ENCODE data around the gene P2RX4. TPM values are rescaled to one million over a fixed set of nuclear protein-coding genes. Genes with fewer than 3 reads are reported as not detected.

Gene P2RX4
- total RNA-seq, 1 experiment from 2014 or later: 40.4 TPM

DNA sequence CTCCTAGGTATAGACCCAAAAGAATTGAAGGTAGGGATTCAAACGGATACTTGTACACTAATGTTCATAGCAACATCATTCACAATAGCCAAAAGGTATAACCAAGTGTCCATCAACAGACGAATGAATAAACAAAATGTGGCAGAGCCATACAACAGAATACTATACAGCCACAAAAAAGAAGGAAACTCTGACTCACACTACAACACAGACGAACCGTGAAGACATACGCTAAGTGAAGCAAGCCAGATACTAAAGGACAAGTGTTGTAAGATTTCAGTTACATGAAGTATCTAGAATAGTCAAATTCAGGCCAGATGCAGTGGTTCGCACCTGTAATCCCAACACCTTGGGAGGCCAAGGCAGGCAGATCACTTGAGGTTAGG is 67.4 kb downstream of the P2RX4 start:
- intact Hi-C loops (cut with micrococcal nuclease; ENCODE audit: unreplicated experiment): no loop called here
- CTCF ChIA-PET: no interaction called here
- no peak overlapping the region for H3K4me3 Mint-ChIP-seq (ENCODE audit: unreplicated experiment)
- no peaks in the 10 kb centered on the region for H3K27me3 Mint-ChIP-seq (ENCODE audit: insufficient read depth, unreplicated experiment)
- no peak overlapping the region for H3K27ac Mint-ChIP-seq (ENCODE audit: unreplicated experiment)
- H3K4me1 Mint-ChIP-seq (ENCODE audit: low read depth, unreplicated experiment): no peaks in the 10 kb centered on the region
- Histone ChIP-seq H3K27me3 (replicated peaks; ENCODE audit: control insufficient read depth, insufficient read depth, low read length) (no peaks in the 10 kb centered on the region), H3K9me3 (no peaks in the 10 kb centered on the region), H3K4me1 (no peaks in the 10 kb centered on the region), H3K4me3 (ENCODE audit: low read depth, low read length) (no peak overlapping the region), H3K36me3 (ENCODE audit: control insufficient read depth, insufficient read depth, low read length) (no peaks in the 10 kb centered on the region; the same call in 1 of the 2 replicates)
- H3K9me3 Mint-ChIP-seq (ENCODE audit: unreplicated experiment): no peaks in the 10 kb centered on the region
- no TSS peak for BruUV-seq (replicated peaks)
- DNase-seq: no peak
- TF ChIP-seq, protein P1, sequence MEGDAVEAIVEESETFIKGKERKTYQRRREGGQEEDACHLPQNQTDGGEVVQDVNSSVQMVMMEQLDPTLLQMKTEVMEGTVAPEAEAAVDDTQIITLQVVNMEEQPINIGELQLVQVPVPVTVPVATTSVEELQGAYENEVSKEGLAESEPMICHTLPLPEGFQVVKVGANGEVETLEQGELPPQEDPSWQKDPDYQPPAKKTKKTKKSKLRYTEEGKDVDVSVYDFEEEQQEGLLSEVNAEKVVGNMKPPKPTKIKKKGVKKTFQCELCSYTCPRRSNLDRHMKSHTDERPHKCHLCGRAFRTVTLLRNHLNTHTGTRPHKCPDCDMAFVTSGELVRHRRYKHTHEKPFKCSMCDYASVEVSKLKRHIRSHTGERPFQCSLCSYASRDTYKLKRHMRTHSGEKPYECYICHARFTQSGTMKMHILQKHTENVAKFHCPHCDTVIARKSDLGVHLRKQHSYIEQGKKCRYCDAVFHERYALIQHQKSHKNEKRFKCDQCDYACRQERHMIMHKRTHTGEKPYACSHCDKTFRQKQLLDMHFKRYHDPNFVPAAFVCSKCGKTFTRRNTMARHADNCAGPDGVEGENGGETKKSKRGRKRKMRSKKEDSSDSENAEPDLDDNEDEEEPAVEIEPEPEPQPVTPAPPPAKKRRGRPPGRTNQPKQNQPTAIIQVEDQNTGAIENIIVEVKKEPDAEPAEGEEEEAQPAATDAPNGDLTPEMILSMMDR (IDR thresholded peaks at IDR 0.05; ENCODE audit: insufficient read depth in 1 of 2, low read depth in 1 of 2, low read length in 1 of 2, severe bottlenecking in 1 of 2, unreplicated experiment in 1 of 2): no peak
- POLR2A ChIA-PET: no interaction called here
- H3K36me3 Mint-ChIP-seq (ENCODE audit: insufficient read depth, unreplicated experiment): peaks cover 27% of the 10 kb centered on the region

DNA sequence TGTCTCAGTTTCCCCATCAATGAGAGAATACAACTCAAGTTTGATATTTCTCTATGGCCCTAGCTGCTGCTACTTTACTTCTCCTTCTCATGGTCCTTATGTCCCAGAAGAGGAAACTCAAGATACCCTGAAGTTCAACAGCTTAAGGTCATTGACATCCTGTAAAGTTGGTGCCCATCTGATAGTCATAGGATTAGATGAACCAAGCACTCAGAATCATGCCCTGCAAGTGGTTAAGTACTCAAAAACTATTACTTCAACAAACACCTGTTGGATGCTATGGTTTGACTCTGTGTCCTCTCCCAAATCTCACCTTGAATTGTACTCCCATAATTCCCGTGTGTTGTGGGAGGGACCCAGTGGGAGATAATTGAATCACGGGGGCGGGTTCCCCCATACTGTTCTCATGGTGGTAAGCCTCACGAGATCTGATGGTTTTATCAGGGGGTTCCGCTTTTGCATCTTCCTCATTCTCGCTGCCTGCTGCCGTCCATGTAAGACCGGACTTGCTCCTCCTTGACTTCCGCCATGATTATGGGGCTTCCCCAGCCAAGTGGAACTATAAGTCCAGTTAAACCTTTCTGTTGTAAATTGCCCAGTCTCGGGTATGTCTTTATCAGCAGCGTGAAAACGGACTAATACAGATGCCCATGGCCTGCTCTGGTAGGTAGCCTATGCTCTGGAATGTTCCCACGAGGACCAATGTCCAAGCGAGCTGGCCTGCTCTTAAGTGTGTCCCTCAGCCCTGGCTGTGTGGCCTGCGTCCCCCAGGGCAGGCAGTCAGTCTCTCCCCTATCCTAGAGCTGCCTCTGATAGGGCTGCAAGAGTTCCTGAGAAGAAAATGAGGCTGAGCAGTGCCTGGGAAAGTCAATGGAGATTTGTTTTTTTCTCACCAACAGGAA is 68.5 kb downstream of the P2RX4 start:
- Mint-ChIP-seq H3K4me3 (ENCODE audit: unreplicated experiment) (no peak overlapping the region), H3K27ac (ENCODE audit: unreplicated experiment) (no peak overlapping the region), H3K9me3 (ENCODE audit: unreplicated experiment) (no peaks in the 10 kb centered on the region), H3K27me3 (ENCODE audit: insufficient read depth, unreplicated experiment) (no peaks in the 10 kb centered on the region), H3K36me3 (ENCODE audit: insufficient read depth, unreplicated experiment) (peaks cover 27% of the 10 kb centered on the region), H3K4me1 (ENCODE audit: low read depth, unreplicated experiment) (no peaks in the 10 kb centered on the region)
- DNase-seq: no peak
- TF ChIP-seq, protein P1 (IDR thresholded peaks at IDR 0.05; ENCODE audit: insufficient read depth in 1 of 2, low read depth in 1 of 2, low read length in 1 of 2, severe bottlenecking in 1 of 2, unreplicated experiment in 1 of 2): no peak
- no peaks in the 10 kb centered on the region for H3K4me1 ChIP-seq
- no peaks in the 10 kb centered on the region for H3K9me3 ChIP-seq
- POLR2A ChIA-PET: no interaction called here
- H3K4me3 ChIP-seq (ENCODE audit: low read depth, low read length): no peak overlapping the region
- intact Hi-C loops (cut with micrococcal nuclease; ENCODE audit: unreplicated experiment): no loop called here
- no peaks in the 10 kb centered on the region for H3K36me3 ChIP-seq (ENCODE audit: control insufficient read depth, insufficient read depth, low read length)
- CTCF ChIA-PET: no interaction called here
- H3K27me3 ChIP-seq (replicated peaks; ENCODE audit: control insufficient read depth, insufficient read depth, low read length): no peaks in the 10 kb centered on the region
- no TSS peak for BruUV-seq (replicated peaks)

GRCh38 chr12:121279071-121279375 is 69.1 kb downstream of the P2RX4 start:
- ChIA-PET CTCF (no interaction called here), POLR2A (no interaction called here)
- Histone ChIP-seq H3K9me3 (no peaks in the 10 kb centered on the region), H3K4me3 (ENCODE audit: low read depth, low read length) (no peak overlapping the region), H3K36me3 (ENCODE audit: control insufficient read depth, insufficient read depth, low read length) (no peaks in the 10 kb centered on the region), H3K4me1 (no peaks in the 10 kb centered on the region), H3K27me3 (replicated peaks; ENCODE audit: control insufficient read depth, insufficient read depth, low read length) (no peaks in the 10 kb centered on the region)
- intact Hi-C loops (cut with micrococcal nuclease; ENCODE audit: unreplicated experiment): no loop called here
- Mint-ChIP-seq H3K36me3 (ENCODE audit: insufficient read depth, unreplicated experiment) (peaks cover 21% of the 10 kb centered on the region), H3K4me3 (ENCODE audit: unreplicated experiment) (no peak overlapping the region), H3K27me3 (ENCODE audit: insufficient read depth, unreplicated experiment) (no peaks in the 10 kb centered on the region), H3K27ac (ENCODE audit: unreplicated experiment) (no peak overlapping the region), H3K4me1 (ENCODE audit: low read depth, unreplicated experiment) (no peaks in the 10 kb centered on the region), H3K9me3 (ENCODE audit: unreplicated experiment) (no peaks in the 10 kb centered on the region)
- DNase-seq: no peak
- no TSS peak for BruUV-seq (replicated peaks)
- TF ChIP-seq, protein P1 (IDR thresholded peaks at IDR 0.05; ENCODE audit: insufficient read depth in 1 of 2, low read depth in 1 of 2, low read length in 1 of 2, severe bottlenecking in 1 of 2, unreplicated experiment in 1 of 2): no peak
